Karpas-422 (cell line): ENCODE data around the gene TOMM20L. TPM values are rescaled to one million over a fixed set of nuclear protein-coding genes. Genes with fewer than 3 reads are reported as not detected.

Source experiments
- DNase-seq: peaks from one replicate; pipeline ENCODE4 v3.0.0-alpha.2; 2015
- H2AFZ ChIP-seq: fragments of 200-600 bp; sonication (generic); 2 replicates; pipeline ENCODE4 v1.6.1; 2014; ENCODE audit warnings: antibody characterized with exemption, low read length, mixed read lengths
- H3K27ac ChIP-seq: fragments of 200-600 bp; sonication (generic); 2 replicates; pipeline ENCODE4 v1.5.1; 2014; ENCODE audit warnings: mild to moderate bottlenecking, low read length, moderate library complexity
- H3K27me3 ChIP-seq: fragments of 200-600 bp; sonication (generic); 2 replicates; pipeline ENCODE4 v1.6.1; 2014; ENCODE audit warnings: low read length, mixed read lengths
- H3K36me3 ChIP-seq: fragments of 200-600 bp; sonication (generic); 2 replicates; pipeline ENCODE4 v1.6.1; 2014; ENCODE audit warnings: low read length, mixed read lengths; ENCODE audit not compliant: insufficient read depth
- H3K4me1 ChIP-seq: fragments of 200-600 bp; sonication (generic); 2 replicates; pipeline ENCODE4 v1.6.1; 2014; ENCODE audit warnings: mild to moderate bottlenecking, low read length, mixed read lengths
- H3K4me2 ChIP-seq: fragments of 200-600 bp; sonication (generic); 2 replicates; pipeline ENCODE4 v1.6.1; 2014; ENCODE audit warnings: low read length, low read depth, mild to moderate bottlenecking; ENCODE audit not compliant: poor library complexity, severe bottlenecking
- H3K4me3 ChIP-seq: fragments of 200-600 bp; sonication (generic); 2 replicates; pipeline ENCODE4 v1.5.1; 2014; ENCODE audit warnings: mild to moderate bottlenecking, antibody characterized with exemption, low read length, mixed read lengths
- H3K79me2 ChIP-seq: fragments of 200-600 bp; sonication (generic); 2 replicates; pipeline ENCODE4 v1.6.1; 2014; ENCODE audit warnings: mild to moderate bottlenecking, low read length, mixed read lengths
- H3K9ac ChIP-seq: fragments of 200-600 bp; sonication (generic); 2 replicates; pipeline ENCODE4 v1.6.0; 2014; ENCODE audit warnings: low read length
- H3K9me2 ChIP-seq: fragments of 200-600 bp; sonication (generic), shearing (Covaris generic); replicated peaks from 2 replicates; pipeline ENCODE4 v1.6.0; 2014; ENCODE audit warnings: mild to moderate bottlenecking, low read length, moderate library complexity; ENCODE audit not compliant: insufficient read depth
- H3K9me3 ChIP-seq: fragments of 300-700, 200-600 bp; sonication (generic); 2 replicates; pipeline ENCODE4 v1.6.1; 2014; ENCODE audit warnings: low read length, mixed read lengths
- H4K20me1 ChIP-seq: fragments of 200-600 bp; sonication (generic); 2 replicates; pipeline ENCODE4 v1.6.1; 2014; ENCODE audit warnings: mild to moderate bottlenecking, antibody characterized with exemption, low read length, low read depth; ENCODE audit not compliant: insufficient read depth
- total RNA-seq: library from RNA; depleted of rRNA; stranded (reverse); fragments of >200 nt; shearing (Covaris generic); gene quantifications from 2 replicates; pipeline ENCODE4 v1.2.3, GENCODE V29; 2014; ENCODE audit warnings: low replicate concordance

The TOMM20L gene
- total RNA-seq, 1 experiment from 2014 or later: not detected

DNA sequence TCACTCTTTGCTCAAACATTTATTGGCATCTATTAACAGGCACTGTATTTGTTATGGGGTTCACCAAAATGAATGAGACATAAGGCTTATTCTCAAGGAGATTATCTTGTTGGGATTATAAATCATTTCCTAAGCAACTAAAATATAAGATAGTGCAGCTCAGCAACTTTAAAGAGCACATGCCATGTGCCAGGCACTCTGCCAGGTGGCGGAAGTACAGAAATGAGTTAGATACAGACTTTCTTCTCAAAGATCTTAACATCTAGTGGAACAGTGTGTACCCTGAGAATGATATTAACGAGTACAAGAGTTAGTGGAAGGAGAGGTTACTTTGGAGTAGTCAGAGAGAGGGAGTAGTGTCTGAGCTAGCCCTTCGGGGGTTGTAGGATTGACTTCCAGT lies 28.4 kb upstream of the TOMM20L start:
- Histone ChIP-seq H3K36me3 (peaks cover 77% of the 10 kb centered on the region), H3K4me1 (no peaks in the 10 kb centered on the region), H3K4me3 (no peak overlapping the region), H3K9me3 (no peaks in the 10 kb centered on the region), H2AFZ (no peak overlapping the region), H3K79me2 (0 out of 2 replicates have a peak, but pooled peaks cover 16% of the 10 kb centered on the region), H3K4me2 (no peak overlapping the region), H3K9ac (no peak overlapping the region), H4K20me1 (no peaks in the 10 kb centered on the region), H3K9me2 (no peaks in the 10 kb centered on the region), H3K27ac (no peak overlapping the region), H3K27me3 (no peaks in the 10 kb centered on the region)
- DNase-seq: no peak

DNA sequence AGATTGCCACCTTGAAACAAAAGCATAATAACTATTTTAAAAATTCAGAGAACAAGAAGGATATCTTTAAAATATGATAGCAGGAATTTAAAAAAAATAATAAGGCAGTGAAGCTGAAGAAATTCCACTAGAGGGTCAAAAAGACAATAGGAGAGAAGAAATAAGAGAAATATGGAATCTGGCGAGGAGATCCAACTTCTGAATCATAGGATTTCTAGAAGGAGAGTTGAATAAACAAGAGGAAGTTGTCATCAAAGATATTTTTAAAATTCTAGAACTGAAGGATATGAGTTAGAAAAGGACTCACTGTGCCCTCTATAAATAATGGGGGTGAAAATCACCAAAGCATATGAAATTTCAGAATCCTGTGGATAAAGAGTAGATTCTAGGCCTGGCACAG lies 26.8 kb upstream of the TOMM20L start:
- Histone ChIP-seq H3K9me3 (no peaks in the 10 kb centered on the region), H3K4me1 (no peaks in the 10 kb centered on the region), H3K36me3 (peaks cover 79% of the 10 kb centered on the region), H2AFZ (no peak overlapping the region), H4K20me1 (no peaks in the 10 kb centered on the region), H3K27ac (no peak overlapping the region), H3K4me3 (no peak overlapping the region), H3K9me2 (no peaks in the 10 kb centered on the region), H3K27me3 (no peaks in the 10 kb centered on the region), H3K79me2 (0 out of 2 replicates have a peak, but pooled peaks cover 13% of the 10 kb centered on the region), H3K4me2 (no peak overlapping the region), H3K9ac (no peak overlapping the region)
- DNase-seq: no peak

DNA sequence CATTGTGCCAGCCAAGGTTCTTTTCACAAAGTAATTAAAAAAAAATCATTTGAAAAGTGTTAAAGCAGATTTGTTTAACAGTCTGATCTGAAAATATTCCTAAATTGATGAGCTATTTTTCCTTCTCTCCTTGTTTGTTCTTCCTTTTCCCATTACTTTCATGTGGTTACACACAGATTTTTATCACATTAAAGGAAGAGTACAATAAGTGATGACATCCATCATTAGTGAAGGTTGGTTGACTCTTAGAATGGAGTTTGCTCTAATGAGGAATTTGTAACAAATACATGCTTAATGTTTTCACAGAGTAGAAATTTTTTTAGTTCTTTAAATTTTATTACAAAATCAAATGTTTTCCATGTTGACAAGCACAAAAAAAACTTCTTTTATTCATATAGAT lies 18.9 kb upstream of the TOMM20L start:
- no peak overlapping the region for H3K27ac ChIP-seq
- H3K4me1 ChIP-seq: no peaks in the 10 kb centered on the region
- no peak overlapping the region for H3K9ac ChIP-seq
- H3K36me3 ChIP-seq: peaks cover 66% of the 10 kb centered on the region
- H4K20me1 ChIP-seq: no peaks in the 10 kb centered on the region
- no peak overlapping the region for H3K4me2 ChIP-seq
- DNase-seq: no peak
- no peak overlapping the region for H2AFZ ChIP-seq
- H3K9me2 ChIP-seq: no peaks in the 10 kb centered on the region
- H3K79me2 ChIP-seq: peaks cover 14% of the 10 kb centered on the region
- no peaks in the 10 kb centered on the region for H3K9me3 ChIP-seq
- H3K27me3 ChIP-seq: no peaks in the 10 kb centered on the region
- no peak overlapping the region for H3K4me3 ChIP-seq

DNA sequence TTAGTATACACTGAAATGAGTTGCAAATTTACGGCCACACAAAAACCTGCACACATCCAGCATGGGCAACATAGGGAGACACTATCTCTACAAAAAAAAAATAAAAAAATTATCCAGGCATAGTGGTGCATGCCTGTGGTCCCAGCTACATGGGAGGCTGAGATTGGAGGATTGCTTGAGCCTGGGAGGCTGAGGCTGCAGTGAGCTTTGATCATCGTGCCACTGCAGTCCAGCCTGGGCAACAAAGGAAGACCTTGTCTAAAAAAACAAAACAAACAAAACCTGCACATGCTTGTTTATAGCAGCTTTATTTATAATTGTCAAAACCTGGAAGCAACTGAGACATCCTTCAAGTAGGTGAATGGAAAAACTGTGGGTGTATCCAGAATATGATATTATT lies 4.9 kb upstream of the TOMM20L start:
- Histone ChIP-seq H3K27me3 (no peaks in the 10 kb centered on the region), H4K20me1 (no peaks in the 10 kb centered on the region), H3K9me2 (no peaks in the 10 kb centered on the region), H3K4me3 (no peak overlapping the region), H2AFZ (no peak overlapping the region), H3K36me3 (no peaks in the 10 kb centered on the region), H3K4me2 (no peak overlapping the region), H3K9me3 (no peaks in the 10 kb centered on the region), H3K9ac (no peak overlapping the region), H3K27ac (no peak overlapping the region), H3K79me2 (no peaks in the 10 kb centered on the region), H3K4me1 (peaks cover 8% of the 10 kb centered on the region)
- no peak for DNase-seq

DNA sequence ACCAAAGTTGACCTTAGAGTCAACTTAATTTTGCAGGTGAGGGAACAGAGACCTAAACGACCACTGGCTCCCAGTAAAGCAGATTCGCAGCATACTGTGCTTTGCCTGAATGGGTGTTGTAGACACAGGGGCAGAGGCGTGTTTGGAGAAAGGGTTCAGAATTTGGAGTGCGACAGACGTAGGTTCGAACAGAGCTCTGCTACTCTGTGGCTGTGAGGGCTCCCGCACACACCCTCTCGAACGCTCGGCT lies 243 bp upstream of the TOMM20L start:
- Histone ChIP-seq H3K9me3 (no peaks in the 10 kb centered on the region), H3K79me2 (0 out of 2 replicates have a peak, but pooled peaks cover 4% of the 10 kb centered on the region), H3K27me3 (no peaks in the 10 kb centered on the region), H2AFZ (peak overlapping the region; percentile 96), H3K4me3 (peak overlapping the region; percentile 74), H4K20me1 (no peaks in the 10 kb centered on the region), H3K4me2 (peak overlapping the region; percentile 84), H3K27ac (0 out of 2 replicates have a peak overlapping the region, but pooled peaks have one; percentile 3), H3K9ac (peak overlapping the region; percentile 82), H3K4me1 (peaks cover 27% of the 10 kb centered on the region), H3K36me3 (no peaks in the 10 kb centered on the region), H3K9me2 (no peaks in the 10 kb centered on the region)
- no peak for DNase-seq

DNA sequence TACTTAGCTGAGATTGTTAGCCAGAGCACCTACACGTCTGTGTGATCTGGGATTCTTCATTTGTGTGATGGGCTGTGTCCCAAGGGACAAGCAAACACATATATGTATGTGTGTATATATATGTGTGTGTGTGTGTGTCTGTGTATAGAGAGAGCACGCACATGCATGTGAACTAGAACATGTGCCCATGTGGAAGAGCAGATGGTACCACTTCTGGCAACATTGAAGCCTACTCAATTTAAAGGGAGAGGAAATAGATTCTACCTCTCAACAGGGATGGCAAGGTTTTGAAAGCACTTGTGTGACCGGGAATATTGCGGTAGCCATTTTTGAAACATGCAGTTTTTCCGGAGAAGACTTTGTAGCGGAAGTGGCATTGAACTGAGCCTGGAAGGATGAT lies 1.4 kb downstream of the TOMM20L start:
- Histone ChIP-seq H3K27ac (no peak overlapping the region), H3K9me3 (no peaks in the 10 kb centered on the region), H4K20me1 (no peaks in the 10 kb centered on the region), H3K9me2 (no peaks in the 10 kb centered on the region), H3K36me3 (no peaks in the 10 kb centered on the region), H3K9ac (no peak overlapping the region), H2AFZ (no peak overlapping the region), H3K27me3 (no peaks in the 10 kb centered on the region), H3K79me2 (0 out of 2 replicates have a peak, but pooled peaks cover 4% of the 10 kb centered on the region), H3K4me3 (0 out of 2 replicates have a peak overlapping the region, but pooled peaks have one; percentile 74), H3K4me2 (peak overlapping the region; percentile 84), H3K4me1 (peaks cover 27% of the 10 kb centered on the region)
- no peak for DNase-seq

DNA sequence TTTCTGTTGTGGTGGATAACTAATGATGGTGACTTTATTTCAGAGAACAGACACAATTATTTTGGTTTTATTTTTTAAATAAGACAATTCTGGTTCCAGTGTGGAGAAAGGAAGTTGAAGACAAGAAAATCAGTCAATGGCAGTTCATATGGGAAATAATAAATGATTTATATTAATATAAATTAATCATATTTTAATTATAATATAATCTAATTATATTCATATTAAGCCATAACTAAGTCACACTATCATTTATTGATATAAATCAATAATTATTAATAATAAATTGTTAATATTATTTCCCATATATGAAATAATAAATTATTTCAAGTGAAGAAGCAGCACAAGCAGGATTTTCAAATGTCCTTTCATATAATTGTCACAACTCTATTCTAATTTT lies 2.8 kb downstream of the TOMM20L start:
- H3K9me2 ChIP-seq: no peaks in the 10 kb centered on the region
- H3K27me3 ChIP-seq: no peaks in the 10 kb centered on the region
- H3K4me2 ChIP-seq: no peak overlapping the region
- no peak overlapping the region for H3K9ac ChIP-seq
- H3K79me2 ChIP-seq: 0 out of 2 replicates have a peak, but pooled peaks cover 4% of the 10 kb centered on the region
- DNase-seq: no peak
- no peak overlapping the region for H2AFZ ChIP-seq
- no peaks in the 10 kb centered on the region for H3K9me3 ChIP-seq
- no peak overlapping the region for H3K4me3 ChIP-seq
- no peak overlapping the region for H3K27ac ChIP-seq
- no peaks in the 10 kb centered on the region for H3K36me3 ChIP-seq
- H3K4me1 ChIP-seq: peaks cover 27% of the 10 kb centered on the region
- no peaks in the 10 kb centered on the region for H4K20me1 ChIP-seq

DNA sequence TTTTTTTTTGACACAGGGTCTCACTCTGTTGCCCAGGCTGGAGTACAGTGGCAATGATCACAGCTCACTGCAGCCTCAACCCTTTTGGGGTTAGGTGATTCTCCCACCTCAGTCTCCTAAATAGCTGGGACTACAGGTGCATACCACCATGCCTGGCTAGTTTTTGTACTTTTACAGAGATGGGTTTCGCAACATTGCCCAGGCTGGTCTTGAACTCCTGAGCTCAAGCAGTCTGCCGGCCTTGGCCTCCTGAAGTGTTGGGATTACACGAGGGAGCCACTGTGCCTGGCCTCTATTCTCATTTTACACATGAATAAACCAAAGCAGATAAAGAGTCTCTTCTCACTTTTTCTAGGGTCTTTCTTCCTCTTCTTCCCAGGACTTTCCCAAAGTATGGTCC lies 3.2 kb downstream of the TOMM20L start:
- Histone ChIP-seq H3K27me3 (no peaks in the 10 kb centered on the region), H4K20me1 (no peaks in the 10 kb centered on the region), H3K36me3 (no peaks in the 10 kb centered on the region), H3K9me2 (no peaks in the 10 kb centered on the region), H3K9ac (no peak overlapping the region), H3K4me2 (no peak overlapping the region), H3K9me3 (no peaks in the 10 kb centered on the region), H3K79me2 (0 out of 2 replicates have a peak, but pooled peaks cover 4% of the 10 kb centered on the region), H2AFZ (no peak overlapping the region), H3K27ac (no peak overlapping the region), H3K4me3 (no peak overlapping the region), H3K4me1 (peaks cover 27% of the 10 kb centered on the region)
- DNase-seq: no peak

DNA sequence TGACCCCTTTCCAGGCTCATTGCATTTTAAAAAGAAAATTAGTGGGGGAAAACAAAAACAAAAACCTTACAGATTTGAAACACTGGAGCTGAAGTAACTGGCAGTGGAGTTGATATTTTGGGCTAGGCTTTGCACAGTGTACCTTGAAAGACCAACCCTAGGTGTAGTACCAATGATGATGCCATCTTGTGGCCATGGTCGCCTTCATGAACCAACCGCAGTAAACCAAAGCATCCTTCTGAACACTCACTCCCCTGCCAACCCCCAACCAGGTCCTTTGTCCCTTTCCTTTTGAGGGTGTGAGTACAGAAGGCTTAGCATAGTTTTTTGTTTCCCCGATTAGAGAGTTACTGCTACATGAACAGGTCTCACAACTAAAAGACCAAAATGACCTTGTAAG lies 5.9 kb downstream of the TOMM20L start:
- peaks cover 10% of the 10 kb centered on the region; the same call in 1 of the 2 replicates for H3K36me3 ChIP-seq
- no peak overlapping the region for H3K27ac ChIP-seq
- no peak overlapping the region for H3K9ac ChIP-seq
- no peaks in the 10 kb centered on the region for H3K9me2 ChIP-seq
- 0 out of 2 replicates have a peak, but pooled peaks cover 4% of the 10 kb centered on the region for H3K79me2 ChIP-seq
- no peaks in the 10 kb centered on the region for H4K20me1 ChIP-seq
- H3K9me3 ChIP-seq: no peaks in the 10 kb centered on the region
- DNase-seq: no peak
- peaks cover 22% of the 10 kb centered on the region for H3K4me1 ChIP-seq
- no peak overlapping the region for H3K4me3 ChIP-seq
- no peaks in the 10 kb centered on the region for H3K27me3 ChIP-seq
- H3K4me2 ChIP-seq: no peak overlapping the region
- no peak overlapping the region for H2AFZ ChIP-seq
